HS-5 (cell line): ENCODE measurements around the gene ZNF280A.
"Not testable (repeated sequence)": the region's sequence is repeated elsewhere in the genome, so short reads cannot be mapped to it uniquely, and the experiment has no call there.

Source experiments
- DNase-seq: peaks from one replicate; pipeline ENCODE4 v3.0.0-alpha.2; 2012; ENCODE audit warnings: low read depth

Gene ZNF280A

GRCh38 chr22:22545084-22545483 lies 25.0 kb upstream of the ZNF280A start:
- DNase-seq, result no peak

GRCh38 chr22:22538226-22538989 lies 18.3 kb upstream of the ZNF280A start:
- no peak for DNase-seq

GRCh38 chr22:22536916-22537315 lies 16.8 kb upstream of the ZNF280A start:
- no peak for DNase-seq

GRCh38 chr22:22536515-22536914 lies 16.4 kb upstream of the ZNF280A start:
- no peak for DNase-seq

GRCh38 chr22:22535662-22536061 lies 15.6 kb upstream of the ZNF280A start:
- DNase-seq, result no peak

- DNase-seq, result no peak
These were observed 14.7 kb upstream of the ZNF280A start for GRCh38 chr22:22534604-22535415.

- no peak for DNase-seq
These were observed 13.8 kb upstream of the ZNF280A start for GRCh38 chr22:22533863-22534262.

- no peak for DNase-seq
These were observed 13.3 kb upstream of the ZNF280A start for GRCh38 chr22:22533417-22533816.

GRCh38 chr22:22532547-22533071 lies 12.5 kb upstream of the ZNF280A start:
- DNase-seq, result not testable (repeated sequence)

GRCh38 chr22:22531770-22532546 lies 11.9 kb upstream of the ZNF280A start:
- DNase-seq, result no peak

- DNase-seq, result no peak
These were observed 8.7 kb upstream of the ZNF280A start for GRCh38 chr22:22528780-22529179.

- DNase-seq, result no peak
These were observed 7.2 kb upstream of the ZNF280A start for GRCh38 chr22:22527312-22527711.

GRCh38 chr22:22526125-22526912 lies 6.2 kb upstream of the ZNF280A start:
- DNase-seq, result no peak

GRCh38 chr22:22523494-22523893 lies 3.4 kb upstream of the ZNF280A start:
- DNase-seq, result no peak

GRCh38 chr22:22521631-22522030 lies 1.6 kb upstream of the ZNF280A start:
- DNase-seq, result no peak

GRCh38 chr22:22520667-22521602 lies 865 bp upstream of the ZNF280A start:
- no peak for DNase-seq

GRCh38 chr22:22519591-22519990 lies 479 bp downstream of the ZNF280A start:
- DNase-seq, result no peak

- DNase-seq, result no peak
These were observed 3.1 kb downstream of the ZNF280A start for GRCh38 chr22:22516992-22517391.

GRCh38 chr22:22515890-22516289 lies 4.2 kb downstream of the ZNF280A start:
- DNase-seq, result no peak

- DNase-seq, result not testable (repeated sequence)
These were observed 5.6 kb downstream of the ZNF280A start for GRCh38 chr22:22514431-22514830.
